GM19467 (cell line): Measurements from ENCODE around the gene PIM3.

ENCODE experiments used
- ATAC-seq: cut with Tn5 transposase; IDR thresholded peaks from one replicate; pipeline ENCODE4 v1.9.1; 2021; ENCODE audit warnings: mild to moderate bottlenecking, moderate library complexity; ENCODE audit not compliant: unreplicated experiment

The PIM3 gene

GRCh38 chr22:49960159-49961004 is at the start of gene PIM3:
Gene PIM3 (plus strand): TSS chr22:49960772. CDS start chr22:49960948, 176 bp downstream.
- ATAC-seq, result peak; percentile 53

GRCh38 chr22:49911881-49912625 is 48.5 kb upstream of the PIM3 start:
- ATAC-seq, result no peak

GRCh38 chr22:49913026-49913425 is 47.5 kb upstream of the PIM3 start:
- no peak for ATAC-seq

- no peak for ATAC-seq
These were observed 47.1 kb upstream of the PIM3 start for GRCh38 chr22:49913446-49913845.

GRCh38 chr22:49914256-49914655 is 46.3 kb upstream of the PIM3 start:
- ATAC-seq, result no peak

- ATAC-seq, result no peak
These were observed 45.0 kb upstream of the PIM3 start for GRCh38 chr22:49915610-49916009.

GRCh38 chr22:49916831-49917230 is 43.7 kb upstream of the PIM3 start:
- ATAC-seq, result no peak

GRCh38 chr22:49917974-49918910 is 42.3 kb upstream of the PIM3 start, which contains the start of the genes ALG12 and CRELD2:
Gene ALG12 (minus strand): TSS chr22:49918438. CDS start chr22:49913765, 4,673 bp downstream.
Gene CRELD2 (plus strand): TSS chr22:49918634. CDS start chr22:49918770, 136 bp downstream.
- ATAC-seq, result peak; percentile 86

GRCh38 chr22:49918911-49919881 is 41.4 kb upstream of the PIM3 start:
- no peak for ATAC-seq

GRCh38 chr22:49920859-49921258 is 39.7 kb upstream of the PIM3 start:
- no peak for ATAC-seq

GRCh38 chr22:49921508-49922278 is 38.9 kb upstream of the PIM3 start:
- ATAC-seq, result no peak

GRCh38 chr22:49922484-49922883 is 38.1 kb upstream of the PIM3 start:
- no peak for ATAC-seq

- ATAC-seq, result no peak
These were observed 37.6 kb upstream of the PIM3 start for GRCh38 chr22:49922926-49923325.

- ATAC-seq, result no peak
These were observed 37.1 kb upstream of the PIM3 start for GRCh38 chr22:49923445-49923844.

- no peak for ATAC-seq
These were observed 36.3 kb upstream of the PIM3 start for GRCh38 chr22:49924113-49924833.

- ATAC-seq, result no peak
These were observed 34.9 kb upstream of the PIM3 start for GRCh38 chr22:49925525-49926128.

- no peak for ATAC-seq
These were observed 33.7 kb upstream of the PIM3 start for GRCh38 chr22:49926916-49927315.
